Measurements from ENCODE around the gene LLGL2.

The LLGL2 gene

GRCh38 chr17:75492555-75493168 lies 32.8 kb upstream of the LLGL2 start:
- no peak for DNase-seq (ENCODE audit: low read depth in 2 of 2)

GRCh38 chr17:75493476-75494129 lies 31.9 kb upstream of the LLGL2 start:
- no peak for DNase-seq (ENCODE audit: low read depth in 2 of 2)

- DNase-seq (ENCODE audit: low read depth in 2 of 2) = no peak
Observed at GRCh38 chr17:75494326-75494877, 31.1 kb upstream of the LLGL2 start.

GRCh38 chr17:75496005-75496404 lies 29.5 kb upstream of the LLGL2 start:
- DNase-seq (ENCODE audit: low read depth in 2 of 2) = no peak

- no peak for DNase-seq (ENCODE audit: low read depth in 2 of 2)
Observed at GRCh38 chr17:75498039-75498725, 27.3 kb upstream of the LLGL2 start.

- DNase-seq (ENCODE audit: low read depth in 2 of 2) = no peak
Observed at GRCh38 chr17:75498726-75499213, 26.7 kb upstream of the LLGL2 start.

GRCh38 chr17:75499313-75500022 lies 26.0 kb upstream of the LLGL2 start:
- no peak for DNase-seq (ENCODE audit: low read depth in 2 of 2)

GRCh38 chr17:75500419-75501216 lies 24.9 kb upstream of the LLGL2 start:
- no peak for DNase-seq (ENCODE audit: low read depth in 2 of 2)

GRCh38 chr17:75501378-75502071 lies 24.0 kb upstream of the LLGL2 start:
- DNase-seq (ENCODE audit: low read depth in 2 of 2) = no peak

GRCh38 chr17:75502072-75502720 lies 23.3 kb upstream of the LLGL2 start:
- no peak for DNase-seq (ENCODE audit: low read depth in 2 of 2)

GRCh38 chr17:75502721-75503329 lies 22.7 kb upstream of the LLGL2 start:
- no peak for DNase-seq (ENCODE audit: low read depth in 2 of 2)

GRCh38 chr17:75503337-75503950 lies 22.1 kb upstream of the LLGL2 start:
- no peak for DNase-seq (ENCODE audit: low read depth in 2 of 2)

GRCh38 chr17:75503976-75504346 lies 21.5 kb upstream of the LLGL2 start:
- DNase-seq (ENCODE audit: low read depth in 2 of 2) = no peak

- DNase-seq (ENCODE audit: low read depth in 2 of 2) = peak; percentile 11 to 18
Observed at GRCh38 chr17:75504347-75505151, 20.9 kb upstream of the LLGL2 start.

GRCh38 chr17:75505152-75505409 lies 20.4 kb upstream of the LLGL2 start:
- DNase-seq (ENCODE audit: low read depth in 2 of 2) = no peak

GRCh38 chr17:75505640-75506039 lies 19.9 kb upstream of the LLGL2 start:
- DNase-seq (ENCODE audit: low read depth in 2 of 2) = no peak

- DNase-seq (ENCODE audit: low read depth in 2 of 2) = no peak
Observed at GRCh38 chr17:75506134-75506533, 19.4 kb upstream of the LLGL2 start.

- no peak for DNase-seq (ENCODE audit: low read depth in 2 of 2)
Observed at GRCh38 chr17:75506888-75507287, 18.6 kb upstream of the LLGL2 start.

Data from stimulated activated CD8-positive, alpha-beta memory T cell treated with anti-CD3 and anti-CD28 coated beads, Interleukin-2, amount 100 ng/mL, for 1 hour (primary cell).